C4-2B (cell line): Measurements from ENCODE around the gene ANKRD6.

Experiments
- H3K27ac ChIP-seq: fragments of 450-650 bp; 2 replicates; pipeline ENCODE4 v1.5.1; 2017
- ZFX ChIP-seq: fragments of 450-650 bp; IDR thresholded peaks from 2 replicates; pipeline ENCODE4 v1.6.1; 2017
- TF ChIP-seq, protein P1 (sequence below): fragments of 450-650 bp; conservative IDR thresholded peaks from 2 replicates; pipeline ENCODE4 v1.5.1; 2017; ENCODE audit warnings: mild to moderate bottlenecking

ANKRD6 gene

DNA sequence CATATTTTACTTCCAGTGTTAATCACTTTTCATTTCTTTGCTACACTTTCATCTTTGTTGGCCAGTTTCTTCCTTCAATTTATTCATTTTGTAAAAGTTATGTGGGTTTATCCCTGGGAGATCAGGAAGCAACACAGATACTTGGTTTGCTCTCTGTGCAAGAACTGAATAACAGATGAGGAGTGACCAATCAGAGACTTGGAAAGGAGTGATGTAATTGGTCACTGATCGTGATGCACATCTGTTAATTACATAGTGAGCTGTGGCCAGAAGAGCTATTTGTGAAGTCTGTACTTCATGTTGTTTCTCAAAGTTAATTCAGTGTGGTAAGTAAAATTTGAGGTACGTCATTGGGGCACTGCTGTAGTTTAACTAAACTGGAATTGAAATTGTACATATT is 21.3 kb downstream of the ANKRD6 start:
- no peak overlapping the region for H3K27ac ChIP-seq

DNA sequence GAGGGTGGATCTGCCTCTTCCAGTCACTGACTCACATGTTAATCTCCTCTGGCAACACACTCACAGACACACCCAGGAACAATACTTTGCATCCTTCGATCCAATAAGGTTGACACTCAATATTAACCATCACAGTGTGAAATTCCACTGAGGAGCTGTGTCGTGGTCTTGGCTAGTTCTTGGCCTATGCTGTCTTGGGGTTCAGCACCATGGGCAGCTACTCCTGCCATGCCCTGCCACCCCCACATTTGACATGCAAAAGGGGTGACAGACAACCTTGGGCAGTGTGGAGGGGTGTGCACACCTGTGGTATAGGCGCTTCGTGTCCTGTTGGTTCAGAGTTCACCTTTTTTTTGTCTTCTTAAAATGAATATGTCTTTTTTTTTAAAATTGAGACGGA is 25.8 kb downstream of the ANKRD6 start:
- TF ChIP-seq, protein P1, sequence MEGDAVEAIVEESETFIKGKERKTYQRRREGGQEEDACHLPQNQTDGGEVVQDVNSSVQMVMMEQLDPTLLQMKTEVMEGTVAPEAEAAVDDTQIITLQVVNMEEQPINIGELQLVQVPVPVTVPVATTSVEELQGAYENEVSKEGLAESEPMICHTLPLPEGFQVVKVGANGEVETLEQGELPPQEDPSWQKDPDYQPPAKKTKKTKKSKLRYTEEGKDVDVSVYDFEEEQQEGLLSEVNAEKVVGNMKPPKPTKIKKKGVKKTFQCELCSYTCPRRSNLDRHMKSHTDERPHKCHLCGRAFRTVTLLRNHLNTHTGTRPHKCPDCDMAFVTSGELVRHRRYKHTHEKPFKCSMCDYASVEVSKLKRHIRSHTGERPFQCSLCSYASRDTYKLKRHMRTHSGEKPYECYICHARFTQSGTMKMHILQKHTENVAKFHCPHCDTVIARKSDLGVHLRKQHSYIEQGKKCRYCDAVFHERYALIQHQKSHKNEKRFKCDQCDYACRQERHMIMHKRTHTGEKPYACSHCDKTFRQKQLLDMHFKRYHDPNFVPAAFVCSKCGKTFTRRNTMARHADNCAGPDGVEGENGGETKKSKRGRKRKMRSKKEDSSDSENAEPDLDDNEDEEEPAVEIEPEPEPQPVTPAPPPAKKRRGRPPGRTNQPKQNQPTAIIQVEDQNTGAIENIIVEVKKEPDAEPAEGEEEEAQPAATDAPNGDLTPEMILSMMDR, result no peak
- TF ChIP-seq ZFX, result no peak
- H3K27ac ChIP-seq, result no peak overlapping the region

More for the DNA sequence above, 21.3 kb downstream of the ANKRD6 start:
- TF ChIP-seq, protein P1, result no peak
- no peak for TF ChIP-seq ZFX

DNA sequence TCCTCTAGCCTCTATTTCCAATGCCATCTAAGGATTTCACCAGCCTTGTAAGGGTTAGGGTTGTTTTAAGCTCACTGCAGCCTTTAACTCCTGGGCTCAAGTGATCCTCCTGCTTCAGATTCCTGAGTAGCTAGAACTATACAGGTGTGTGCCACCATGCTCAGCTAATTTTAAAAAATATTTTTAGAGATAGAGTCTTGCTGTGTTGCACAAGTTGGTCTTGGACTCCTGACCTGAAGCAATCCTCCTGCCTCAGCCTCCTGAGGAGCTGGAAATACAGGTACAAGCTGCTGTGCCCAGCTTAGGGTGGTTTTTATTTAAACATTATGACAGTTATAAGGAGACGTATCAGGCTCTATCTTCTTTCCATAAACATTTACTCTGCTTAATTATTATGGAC is 26.5 kb downstream of the ANKRD6 start:
- TF ChIP-seq, protein P1, result no peak
- no peak for TF ChIP-seq ZFX

DNA sequence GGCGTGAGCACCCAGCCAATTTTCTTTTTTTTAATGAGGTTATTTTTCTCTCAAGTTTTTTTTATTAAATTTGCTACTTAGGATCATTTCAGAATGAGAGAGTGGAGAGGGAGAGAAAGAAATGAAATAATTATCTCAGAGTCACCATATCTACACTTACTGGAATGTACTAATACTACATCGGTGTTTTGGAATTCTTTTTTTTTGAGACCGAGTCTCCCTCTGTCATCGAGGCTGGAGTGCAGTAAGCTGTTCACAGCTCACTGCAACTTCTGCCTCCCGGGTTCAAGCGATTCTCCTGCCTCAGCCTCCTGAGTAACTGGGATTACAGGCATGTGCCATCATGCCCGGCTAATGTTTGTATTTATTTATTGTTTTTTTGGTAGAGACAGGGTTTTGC is 27.8 kb downstream of the ANKRD6 start:
- no peak overlapping the region for H3K27ac ChIP-seq

More for the DNA sequence above, 26.5 kb downstream of the ANKRD6 start:
- H3K27ac ChIP-seq, result no peak overlapping the region

DNA sequence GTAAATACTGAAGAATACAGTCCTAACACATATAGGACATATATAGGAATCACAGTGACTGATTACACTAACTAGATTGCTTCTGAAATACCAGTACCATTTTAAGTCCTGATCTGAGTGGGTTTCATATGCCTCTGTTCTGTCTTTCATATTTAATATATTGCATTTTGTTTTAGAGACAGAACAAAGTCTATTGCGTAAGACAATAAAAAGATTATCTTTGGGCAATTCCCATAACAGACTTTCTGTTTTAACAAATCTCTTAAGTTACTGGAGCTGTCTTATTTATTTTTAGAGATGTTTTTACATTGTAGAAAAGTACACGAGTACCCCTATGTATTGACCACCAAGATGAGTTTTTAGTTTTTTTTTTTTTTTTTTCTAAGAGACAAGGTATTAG is 29.6 kb downstream of the ANKRD6 start:
- no peak overlapping the region for H3K27ac ChIP-seq
- TF ChIP-seq, protein P1, result no peak
- TF ChIP-seq ZFX, result no peak

More for the DNA sequence above, 27.8 kb downstream of the ANKRD6 start:
- TF ChIP-seq, protein P1, result no peak
- no peak for TF ChIP-seq ZFX

DNA sequence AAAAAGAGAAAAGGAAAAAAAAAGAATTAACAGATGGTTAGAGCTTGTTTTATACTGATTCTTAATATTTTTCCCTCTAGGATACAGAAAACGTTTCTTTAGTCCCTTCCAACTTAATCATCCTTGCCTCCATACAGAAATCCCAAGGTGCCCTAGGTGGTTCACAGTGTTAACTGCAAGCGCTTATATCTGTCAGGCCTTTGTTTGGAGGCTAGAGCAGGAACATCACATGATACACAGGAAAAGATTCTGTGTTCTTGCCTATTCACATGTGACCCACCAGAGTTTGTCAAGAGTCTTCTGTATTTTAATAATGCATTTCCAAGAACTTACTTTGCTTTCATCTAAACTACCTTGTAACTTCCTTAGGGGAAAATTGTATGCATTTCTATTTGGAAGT is 31.3 kb downstream of the ANKRD6 start:
- H3K27ac ChIP-seq, result no peak overlapping the region
- TF ChIP-seq, protein P1, result no peak
- TF ChIP-seq ZFX, result no peak

DNA sequence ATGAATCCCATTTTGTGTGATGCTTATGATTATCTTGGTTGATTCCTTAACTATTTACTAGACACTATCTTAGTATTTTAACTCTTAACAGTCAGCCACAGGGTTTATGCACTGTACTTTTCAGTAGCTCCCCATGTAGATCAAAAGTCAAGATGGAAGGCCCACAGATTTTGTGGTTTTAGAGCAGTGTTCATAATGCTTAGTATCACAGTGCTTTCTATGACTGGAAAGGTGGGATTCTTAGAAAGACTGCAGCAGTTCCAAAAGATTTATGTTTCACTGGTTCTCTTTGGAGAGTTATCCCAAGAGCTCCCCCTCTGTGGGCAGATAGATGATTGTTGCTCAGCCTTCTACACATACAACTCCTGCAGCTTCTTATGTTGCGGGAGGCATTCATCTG is 34.5 kb downstream of the ANKRD6 start:
- H3K27ac ChIP-seq, result no peak overlapping the region
- TF ChIP-seq, protein P1, result no peak
- TF ChIP-seq ZFX, result no peak
